GM23338 (cell line): ENCODE data around the gene DHRS7C. TPM values are rescaled to one million over a fixed set of nuclear protein-coding genes. Genes with fewer than 3 reads are reported as not detected.

Experiments
- ATAC-seq: fragments of 200-7000 bp; cut with Tn5 transposase; 3 replicates; pipeline ENCODE4 v1.9.1; 2020
- DNase-seq: peaks from one replicate; pipeline ENCODE4 v3.0.0-alpha.2; 2015; ENCODE audit warnings: low spot score
- H2AFZ ChIP-seq: fragments of 200-600 bp; sonication (generic); 2 replicates; pipeline ENCODE4 v1.8.0; 2016; ENCODE audit warnings: antibody characterized with exemption, mild to moderate bottlenecking, moderate library complexity
- H3F3A ChIP-seq: fragments of 200-600 bp; sonication (generic); replicated peaks from 2 replicates; pipeline ENCODE4 v1.8.0; 2017; ENCODE audit warnings: antibody characterized with exemption, mixed run types, low read depth
- H3K27ac ChIP-seq: fragments of 200-600 bp; sonication (generic); 2 replicates; pipeline ENCODE4 v1.6.1; 2016; ENCODE audit warnings: low read depth
- H3K27me3 ChIP-seq: fragments of 200-600 bp; sonication (generic); 2 replicates; pipeline ENCODE4 v1.8.0; 2016; ENCODE audit warnings: mild to moderate bottlenecking, mixed run types, moderate library complexity; ENCODE audit not compliant: insufficient read depth
- H3K36me3 ChIP-seq: fragments of 200-600 bp; sonication (generic); 2 replicates; pipeline ENCODE4 v1.8.0; 2016; ENCODE audit warnings: mild to moderate bottlenecking; ENCODE audit not compliant: insufficient read depth
- H3K4me1 ChIP-seq: fragments of 200-600 bp; sonication (generic); 2 replicates; pipeline ENCODE4 v1.8.0; 2016; ENCODE audit warnings: mild to moderate bottlenecking, moderate library complexity; ENCODE audit not compliant: insufficient read depth
- H3K4me2 ChIP-seq: fragments of 200-600 bp; sonication (generic); 2 replicates; pipeline ENCODE4 v1.7.1; 2017; ENCODE audit warnings: mixed run types
- H3K4me3 ChIP-seq: fragments of 200-600 bp; sonication (generic); 2 replicates; pipeline ENCODE4 v1.6.1; 2016; ENCODE audit warnings: mixed run types
- H3K79me2 ChIP-seq: fragments of 200-600 bp; sonication (generic); replicated peaks from 2 replicates; pipeline ENCODE4 v1.8.0; 2017; ENCODE audit warnings: mild to moderate bottlenecking; ENCODE audit not compliant: insufficient read depth
- H3K9me2 ChIP-seq: fragments of 200-600 bp; sonication (generic); 2 replicates; pipeline ENCODE4 v1.8.0; 2017; ENCODE audit not compliant: insufficient read depth
- H4K20me1 ChIP-seq: fragments of 200-600 bp; sonication (generic); replicated peaks from 2 replicates; pipeline ENCODE4 v1.8.0; 2017; ENCODE audit warnings: mild to moderate bottlenecking; ENCODE audit not compliant: insufficient read depth
- H3K27ac Mint-ChIP-seq: 2 replicates; pipeline ENCODE4 v1.8.0; 2020; ENCODE audit warnings: inconsistent platforms, mild to moderate bottlenecking, moderate library complexity, mixed read lengths
- H3K27me3 Mint-ChIP-seq: 3 replicates; pipeline ENCODE4 v1.8.0; 2022; ENCODE audit warnings: low read depth, mild to moderate bottlenecking, moderate library complexity, mixed read lengths, inconsistent platforms; ENCODE audit not compliant: insufficient read depth, poor library complexity
- H3K36me3 Mint-ChIP-seq: 3 replicates; pipeline ENCODE4 v1.8.0; 2021; ENCODE audit warnings: low read depth, mild to moderate bottlenecking, inconsistent platforms, moderate library complexity, mixed read lengths
- H3K4me1 Mint-ChIP-seq: 3 replicates; pipeline ENCODE4 v1.8.0; 2020; ENCODE audit warnings: mild to moderate bottlenecking, inconsistent platforms, mixed read lengths
- H3K4me3 Mint-ChIP-seq: 3 replicates; pipeline ENCODE4 v1.8.0; 2021; ENCODE audit warnings: moderate library complexity, mild to moderate bottlenecking, inconsistent platforms, mixed read lengths
- H3K9me3 Mint-ChIP-seq: 3 replicates; pipeline ENCODE4 v1.8.0; 2020; ENCODE audit warnings: moderate library complexity, mild to moderate bottlenecking, inconsistent platforms, mixed read lengths
- CREB1 ChIP-seq: fragments of 250-450 bp; sonication (Bioruptor Pico); IDR thresholded peaks from 2 replicates; pipeline ENCODE4 v1.5.0; 2020; ENCODE audit warnings: low read depth, mild to moderate bottlenecking, moderate library complexity
- CTCF ChIP-seq, 2 experiments: fragments of 200-600 bp in 1 of 2; sonication (generic) in 1 of 2; conservative IDR thresholded peaks; 2 replicates each; pipeline versions ENCODE4 v1.5.1 to v1.6.1; 2016 to 2017; ENCODE audit warnings: antibody characterized with exemption in 2 of 2, low read depth in 2 of 2, mild to moderate bottlenecking in 2 of 2, moderate library complexity in 1 of 2
- EZH2 ChIP-seq: fragments of 200-600 bp; sonication (generic); IDR thresholded peaks from one replicate; pipeline ENCODE4 v1.8.0; 2017; ENCODE audit warnings: antibody characterized with exemption, mild to moderate bottlenecking, low read depth; ENCODE audit not compliant: unreplicated experiment
- POLR2AphosphoS5 ChIP-seq: IDR thresholded peaks from 2 replicates; pipeline ENCODE4 v1.6.1; 2016; ENCODE audit warnings: antibody characterized with exemption, low read depth
- REST ChIP-seq: IDR thresholded peaks from one replicate; pipeline ENCODE4 v1.6.1; 2018; ENCODE audit warnings: antibody characterized with exemption; ENCODE audit not compliant: unreplicated experiment
- ZNF331 ChIP-seq: fragments of 250-450 bp; sonication (Bioruptor Pico); IDR thresholded peaks from 2 replicates; pipeline ENCODE4 v1.5.0; 2020; ENCODE audit warnings: low read depth, mild to moderate bottlenecking, moderate library complexity
- polyA plus RNA-seq: library from polyadenylated mRNA; unstranded; fragments of >200 nt; fragmentation: Nextera tagmentation; extraction: Ambion mirVana; gene quantifications from 2 replicates; pipeline ENCODE4 v1.2.1, GENCODE V29; 2016
- total RNA-seq: library from RNA; depleted of rRNA; stranded (reverse); fragments of >200 nt; shearing (Covaris generic); gene quantifications from 2 replicates; pipeline ENCODE4 v1.2.3, GENCODE V29; 2014

DHRS7C gene
- total and polyA plus RNA-seq, 2 experiments from 2014 or later, result not detected

DNA sequence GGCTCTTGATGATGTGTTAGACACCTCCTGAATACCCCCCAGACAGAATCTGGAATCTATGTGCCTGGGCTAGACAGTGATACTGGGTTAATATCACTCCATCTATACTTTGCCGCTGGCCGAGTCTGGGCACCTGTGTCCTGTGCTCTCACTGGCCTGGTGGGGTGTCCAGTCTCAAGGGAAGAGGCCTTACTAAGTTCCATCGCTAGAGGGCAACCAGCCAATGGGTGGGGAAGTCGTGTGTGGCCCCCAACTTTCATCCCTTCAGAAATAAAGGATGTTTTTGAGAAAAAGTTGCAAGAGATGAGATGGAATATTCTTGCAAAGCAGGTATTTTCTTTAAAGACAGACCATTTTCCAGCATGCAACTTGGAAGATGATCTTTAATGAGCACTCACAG is 32.7 kb upstream of the DHRS7C start:
- no peak overlapping the region for H3K4me3 Mint-ChIP-seq
- peak; percentile 27 to 39 for TF ChIP-seq CTCF (conservative IDR thresholded peaks at IDR 0.05; ENCODE audit: low read depth in 2 of 2)
- no peak for TF ChIP-seq EZH2
- no peak for TF ChIP-seq REST
- no peak for TF ChIP-seq POLR2AphosphoS5
- no peak for TF ChIP-seq ZNF331 (CRISPR knock-in tag)
- peaks cover 6% of the 10 kb centered on the region for H3K4me1 Mint-ChIP-seq
- peaks cover 11% of the 10 kb centered on the region for H3K27me3 Mint-ChIP-seq
- Histone ChIP-seq H3K9me2 (no peaks in the 10 kb centered on the region), H3K27ac (no peak overlapping the region), H3K36me3 (no peaks in the 10 kb centered on the region), H3K27me3 (no peaks in the 10 kb centered on the region), H3K4me3 (no peak overlapping the region), H2AFZ (no peak overlapping the region), H4K20me1 (no peaks in the 10 kb centered on the region), H3K4me2 (no peak overlapping the region), H3F3A (no peaks in the 10 kb centered on the region), H3K4me1 (no peaks in the 10 kb centered on the region), H3K79me2 (no peaks in the 10 kb centered on the region)
- no peak; the same call in 2 of the 3 replicates for ATAC-seq
- DNase-seq, result peak; percentile 22
- H3K9me3 Mint-ChIP-seq, result no peaks in the 10 kb centered on the region; the same call in 2 of the 3 replicates
- H3K36me3 Mint-ChIP-seq, result no peaks in the 10 kb centered on the region; the same call in 2 of the 3 replicates
- no peak overlapping the region for H3K27ac Mint-ChIP-seq

DNA sequence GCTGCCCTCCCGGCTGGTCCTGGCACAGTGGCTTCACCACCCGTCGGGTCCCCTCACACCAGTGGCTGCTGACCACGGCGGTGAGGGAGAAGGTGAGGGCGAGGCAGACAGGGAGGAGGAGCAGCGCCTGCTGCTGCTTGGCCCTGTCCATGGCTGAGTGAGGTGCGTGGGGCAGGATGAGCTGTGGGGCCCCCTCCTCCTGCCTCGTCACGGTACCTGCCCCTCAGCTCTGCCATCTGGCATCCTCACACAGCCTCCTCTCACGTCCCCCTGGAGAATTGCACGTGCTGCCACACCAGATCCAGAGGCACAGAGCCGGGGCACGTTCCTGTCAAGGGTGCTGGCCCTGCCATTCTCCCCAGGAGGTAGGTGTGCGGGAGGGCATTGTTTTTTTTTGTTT is 30.5 kb upstream of the DHRS7C start, which contains the start of gene GSG1L2:
GSG1L2 (minus strand) TSS at position 159 of the 400 bp plus-strand sequence; CDS start at position 151, 8 bp downstream.
- DNase-seq (no peak), ATAC-seq (no peak)
- Mint-ChIP-seq H3K36me3 (no peaks in the 10 kb centered on the region; the same call in 2 of the 3 replicates), H3K9me3 (no peaks in the 10 kb centered on the region; the same call in 2 of the 3 replicates), H3K27me3 (peaks cover 12% of the 10 kb centered on the region), H3K4me3 (no peak within 1 kb of the TSS), H3K4me1 (peaks cover 9% of the 10 kb centered on the region), H3K27ac (peak within 1 kb of the TSS; percentile 8; the same call in 1 of the 2 replicates)
- Histone ChIP-seq H3K4me1 (no peaks in the 10 kb centered on the region; the same call in 1 of the 2 replicates), H3K79me2 (no peaks in the 10 kb centered on the region), H2AFZ (no peak within 1 kb of the TSS), H3K36me3 (no peaks in the 10 kb centered on the region), H3K27ac (no peak within 1 kb of the TSS), H3K4me3 (no peak within 1 kb of the TSS), H3K4me2 (no peak within 1 kb of the TSS), H4K20me1 (no peaks in the 10 kb centered on the region), H3F3A (no peaks in the 10 kb centered on the region), H3K9me2 (no peaks in the 10 kb centered on the region), H3K27me3 (no peaks in the 10 kb centered on the region)
- TF ChIP-seq REST, result no peak
- TF ChIP-seq CREB1 (CRISPR knock-in tag), result no peak
